ENCODE data around the gene ADGRF5.

DNA sequence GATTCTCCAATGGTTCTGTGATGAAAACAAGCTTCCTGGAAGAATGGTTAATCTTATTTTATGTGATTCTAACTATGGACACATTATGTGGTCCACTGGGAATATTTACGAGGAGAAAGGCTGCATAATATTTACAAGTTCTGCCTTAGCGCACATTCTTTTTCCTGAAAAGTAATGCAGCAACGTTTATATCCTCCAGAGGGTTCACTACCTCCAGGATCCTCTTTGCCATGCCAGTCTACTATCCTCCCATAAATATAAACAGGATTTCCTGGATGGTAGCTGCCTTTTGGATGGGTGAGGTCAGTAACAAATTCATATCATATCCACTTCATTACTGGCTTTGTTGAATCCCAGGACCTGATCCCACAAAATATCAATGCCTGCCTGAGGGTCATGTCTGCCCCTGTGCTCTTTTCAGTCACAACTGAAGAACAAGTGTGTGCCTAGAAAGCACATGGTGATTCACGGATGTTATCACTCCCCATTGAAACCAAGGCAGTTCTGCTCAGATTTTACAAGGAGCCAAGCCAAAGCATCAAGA, 30.4 kb downstream of the ADGRF5 start:
- TF ChIP-seq, protein P1, sequence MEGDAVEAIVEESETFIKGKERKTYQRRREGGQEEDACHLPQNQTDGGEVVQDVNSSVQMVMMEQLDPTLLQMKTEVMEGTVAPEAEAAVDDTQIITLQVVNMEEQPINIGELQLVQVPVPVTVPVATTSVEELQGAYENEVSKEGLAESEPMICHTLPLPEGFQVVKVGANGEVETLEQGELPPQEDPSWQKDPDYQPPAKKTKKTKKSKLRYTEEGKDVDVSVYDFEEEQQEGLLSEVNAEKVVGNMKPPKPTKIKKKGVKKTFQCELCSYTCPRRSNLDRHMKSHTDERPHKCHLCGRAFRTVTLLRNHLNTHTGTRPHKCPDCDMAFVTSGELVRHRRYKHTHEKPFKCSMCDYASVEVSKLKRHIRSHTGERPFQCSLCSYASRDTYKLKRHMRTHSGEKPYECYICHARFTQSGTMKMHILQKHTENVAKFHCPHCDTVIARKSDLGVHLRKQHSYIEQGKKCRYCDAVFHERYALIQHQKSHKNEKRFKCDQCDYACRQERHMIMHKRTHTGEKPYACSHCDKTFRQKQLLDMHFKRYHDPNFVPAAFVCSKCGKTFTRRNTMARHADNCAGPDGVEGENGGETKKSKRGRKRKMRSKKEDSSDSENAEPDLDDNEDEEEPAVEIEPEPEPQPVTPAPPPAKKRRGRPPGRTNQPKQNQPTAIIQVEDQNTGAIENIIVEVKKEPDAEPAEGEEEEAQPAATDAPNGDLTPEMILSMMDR (IDR thresholded peaks at IDR 0.05; ENCODE audit: low read depth, low read length, poor library complexity, severe bottlenecking): no peak
- no peak for TF ChIP-seq EZH2phosphoT487 (IDR thresholded peaks at IDR 0.05; ENCODE audit: borderline replicate concordance, low read length)
